PFSK-1 (cell line): ENCODE data around the gene CSF1R.

Experiments
- POLR2AphosphoS5 ChIP-seq: IDR thresholded peaks from 2 replicates; pipeline ENCODE4 v1.6.1; 2012; ENCODE audit warnings: low read depth, mild to moderate bottlenecking, control low read depth, low read length, moderate library complexity
- TAF1 ChIP-seq: IDR thresholded peaks from 2 replicates; pipeline ENCODE4 v1.6.1; 2012; ENCODE audit warnings: low read length, control low read depth, borderline replicate concordance; ENCODE audit not compliant: insufficient read depth
- TF ChIP-seq, protein P1 (sequence below), 2 experiments: IDR thresholded peaks; 2 replicates each; pipeline versions ENCODE4 v1.6.1 to v1.8.0; 2011 to 2012; ENCODE audit warnings: low read depth in 2 of 2, low read length in 2 of 2, control low read depth in 1 of 2, inconsistent platforms in 1 of 2, mild to moderate bottlenecking in 1 of 2, moderate library complexity in 1 of 2; ENCODE audit not compliant: insufficient read depth in 1 of 2

DNA sequence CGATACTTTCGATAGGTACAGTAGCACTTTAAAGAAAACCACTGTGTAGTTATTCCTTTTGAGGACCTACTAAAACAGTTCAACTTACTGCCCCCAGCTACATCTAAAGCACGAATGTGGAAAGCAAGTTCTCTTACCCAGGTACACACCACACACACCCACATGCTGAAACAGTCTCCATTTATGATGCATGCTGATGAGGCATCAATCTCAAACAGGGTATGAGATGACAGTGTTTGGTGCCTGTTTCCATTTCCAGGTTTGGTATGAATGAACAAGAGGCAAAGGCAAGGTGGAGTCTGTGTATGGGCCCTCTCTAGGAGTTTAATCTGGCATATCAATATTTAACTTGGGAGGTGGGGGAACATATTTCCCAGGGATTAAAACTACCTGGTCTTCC, 71.9 kb downstream of the CSF1R start:
- TF ChIP-seq POLR2AphosphoS5 (no peak), TAF1 (no peak)
- TF ChIP-seq, protein P1, sequence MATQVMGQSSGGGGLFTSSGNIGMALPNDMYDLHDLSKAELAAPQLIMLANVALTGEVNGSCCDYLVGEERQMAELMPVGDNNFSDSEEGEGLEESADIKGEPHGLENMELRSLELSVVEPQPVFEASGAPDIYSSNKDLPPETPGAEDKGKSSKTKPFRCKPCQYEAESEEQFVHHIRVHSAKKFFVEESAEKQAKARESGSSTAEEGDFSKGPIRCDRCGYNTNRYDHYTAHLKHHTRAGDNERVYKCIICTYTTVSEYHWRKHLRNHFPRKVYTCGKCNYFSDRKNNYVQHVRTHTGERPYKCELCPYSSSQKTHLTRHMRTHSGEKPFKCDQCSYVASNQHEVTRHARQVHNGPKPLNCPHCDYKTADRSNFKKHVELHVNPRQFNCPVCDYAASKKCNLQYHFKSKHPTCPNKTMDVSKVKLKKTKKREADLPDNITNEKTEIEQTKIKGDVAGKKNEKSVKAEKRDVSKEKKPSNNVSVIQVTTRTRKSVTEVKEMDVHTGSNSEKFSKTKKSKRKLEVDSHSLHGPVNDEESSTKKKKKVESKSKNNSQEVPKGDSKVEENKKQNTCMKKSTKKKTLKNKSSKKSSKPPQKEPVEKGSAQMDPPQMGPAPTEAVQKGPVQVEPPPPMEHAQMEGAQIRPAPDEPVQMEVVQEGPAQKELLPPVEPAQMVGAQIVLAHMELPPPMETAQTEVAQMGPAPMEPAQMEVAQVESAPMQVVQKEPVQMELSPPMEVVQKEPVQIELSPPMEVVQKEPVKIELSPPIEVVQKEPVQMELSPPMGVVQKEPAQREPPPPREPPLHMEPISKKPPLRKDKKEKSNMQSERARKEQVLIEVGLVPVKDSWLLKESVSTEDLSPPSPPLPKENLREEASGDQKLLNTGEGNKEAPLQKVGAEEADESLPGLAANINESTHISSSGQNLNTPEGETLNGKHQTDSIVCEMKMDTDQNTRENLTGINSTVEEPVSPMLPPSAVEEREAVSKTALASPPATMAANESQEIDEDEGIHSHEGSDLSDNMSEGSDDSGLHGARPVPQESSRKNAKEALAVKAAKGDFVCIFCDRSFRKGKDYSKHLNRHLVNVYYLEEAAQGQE (IDR thresholded peaks at IDR 0.05; ENCODE audit: insufficient read depth in 1 of 2, low read depth in 2 of 2, low read length in 2 of 2), result no peak
